GM21447 (cell line): ENCODE measurements around the gene MPC2.
A peak's percentile ranks its signal among the peaks of the same experiment; 100 is the strongest.

Experiments used
- ATAC-seq: cut with Tn5 transposase; IDR thresholded peaks from one replicate; pipeline ENCODE4 v1.9.1; 2021; ENCODE audit not compliant: unreplicated experiment

Gene MPC2

GRCh38 chr1:167936930-167937708 is at the start of gene MPC2:
MPC2 (minus strand) TSS chr1:167937072; CDS start chr1:167935841, 1,231 bp downstream.
- ATAC-seq, result peak; percentile 14

DNA sequence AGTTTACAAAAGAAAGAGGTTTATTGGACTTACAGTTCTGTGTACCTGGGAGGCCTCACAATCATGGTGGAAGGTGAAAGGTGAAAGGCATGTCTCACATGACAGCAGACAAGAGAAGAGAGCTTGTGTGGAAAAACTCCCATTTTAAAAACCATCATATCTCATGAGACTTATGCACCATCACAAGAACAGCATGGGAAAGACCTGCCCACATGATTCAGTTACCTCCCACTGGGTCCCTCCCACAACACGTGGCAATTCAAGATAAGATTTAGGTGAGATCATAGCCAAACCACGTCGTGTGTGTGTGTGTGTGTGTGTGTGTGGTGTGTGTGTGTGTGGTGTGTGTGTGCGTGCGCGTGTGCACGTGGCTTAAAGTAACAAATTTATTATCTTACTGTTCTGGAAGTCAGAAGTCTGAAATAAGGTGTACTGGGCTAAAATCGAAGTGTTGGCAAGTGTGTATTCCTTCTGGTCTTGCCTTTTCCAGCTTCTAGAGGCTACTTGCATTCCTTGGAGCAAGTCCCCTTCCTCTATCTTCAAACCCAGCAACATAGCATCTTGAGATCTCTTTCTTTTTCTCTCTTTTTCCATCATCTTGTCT is 48.1 kb upstream of the MPC2 start:
- ATAC-seq, result no peak

GRCh38 chr1:167983797-167984420 is 47.0 kb upstream of the MPC2 start:
- no peak for ATAC-seq

DNA sequence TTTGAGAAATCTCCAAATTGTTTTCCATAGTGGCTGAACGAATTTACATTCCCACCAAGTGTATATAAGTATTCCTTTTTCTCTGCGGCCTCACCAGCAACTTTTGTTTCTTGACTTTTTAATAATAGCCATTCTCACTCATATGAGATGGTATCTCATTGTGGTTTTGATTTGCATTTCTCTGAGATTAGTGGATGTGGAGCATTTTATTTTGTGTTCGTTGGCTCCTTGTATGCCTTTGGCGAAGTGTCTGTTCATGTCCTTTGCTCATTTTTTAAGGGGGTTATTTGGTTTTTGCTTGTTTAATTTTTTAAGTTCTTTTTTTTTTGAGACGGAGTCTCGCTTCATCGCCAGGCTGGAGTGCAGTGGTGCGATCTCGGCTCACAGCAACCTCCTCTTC is 45.1 kb upstream of the MPC2 start:
- no peak for ATAC-seq

- ATAC-seq, result no peak
Measured at GRCh38 chr1:167977245-167977644, 40.4 kb upstream of the MPC2 start.

- ATAC-seq, result no peak
Measured at GRCh38 chr1:167974698-167975097, 37.8 kb upstream of the MPC2 start.

- ATAC-seq, result no peak
Measured at GRCh38 chr1:167973832-167974231, 37.0 kb upstream of the MPC2 start.

DNA sequence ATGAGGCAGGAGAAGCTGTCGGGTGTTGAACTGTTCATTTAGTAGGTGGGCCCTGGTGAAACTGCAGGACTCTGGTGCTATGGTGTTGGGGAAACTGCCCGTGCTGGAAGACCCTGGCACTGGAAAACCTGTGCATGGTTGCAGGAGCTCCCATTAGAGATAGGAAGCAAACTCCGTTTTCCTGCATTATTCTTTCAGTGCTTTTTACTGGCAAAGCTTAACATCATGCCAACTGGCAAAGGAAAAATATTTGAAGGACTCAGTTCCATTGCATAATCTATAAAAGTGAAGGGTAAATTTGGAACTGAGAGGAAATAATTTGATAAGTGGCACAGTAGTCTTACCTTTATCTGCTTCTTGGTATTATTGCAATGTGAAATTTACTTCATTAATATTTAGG is 31.7 kb upstream of the MPC2 start:
- ATAC-seq, result no peak

DNA sequence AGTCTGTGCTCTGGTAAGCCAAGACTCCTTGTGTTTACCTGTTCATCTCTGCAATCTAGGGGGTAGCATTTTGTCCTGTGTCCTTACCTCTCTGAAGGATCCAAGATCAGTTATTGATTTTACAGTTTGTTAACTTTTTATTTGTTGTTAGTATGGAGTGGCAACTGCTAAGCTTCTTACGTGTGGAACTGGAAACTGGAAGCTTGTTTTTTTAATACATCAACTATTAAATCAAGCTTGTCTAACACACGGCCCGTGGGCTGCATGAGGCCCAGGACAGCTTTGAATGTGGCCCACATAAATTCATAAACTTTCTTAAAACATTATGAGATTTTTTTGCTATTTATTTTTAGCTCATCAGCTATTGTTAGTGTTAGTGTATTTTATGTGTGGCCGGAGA is 29.2 kb upstream of the MPC2 start:
- ATAC-seq, result no peak

DNA sequence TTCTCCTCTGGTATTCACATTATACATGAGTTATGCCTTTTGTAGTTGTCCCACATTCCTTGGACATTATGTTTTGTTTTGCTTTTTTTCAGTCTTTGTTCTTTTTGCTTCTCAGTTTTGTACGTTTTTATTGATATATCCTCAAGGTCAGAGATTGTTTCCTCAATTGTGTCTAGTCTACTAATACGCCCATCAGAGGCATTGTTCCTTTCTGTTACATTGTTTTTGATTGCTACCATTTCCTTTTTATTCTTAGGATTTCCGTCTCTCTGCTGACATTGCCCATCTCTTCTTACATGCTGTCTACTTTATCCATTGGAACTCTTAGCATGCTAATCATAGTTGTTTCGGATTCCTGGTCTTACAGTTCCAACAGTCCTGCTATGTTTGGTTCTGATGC is 27.8 kb upstream of the MPC2 start:
- ATAC-seq, result no peak

GRCh38 chr1:167957710-167958109 is 20.8 kb upstream of the MPC2 start:
- ATAC-seq, result no peak

DNA sequence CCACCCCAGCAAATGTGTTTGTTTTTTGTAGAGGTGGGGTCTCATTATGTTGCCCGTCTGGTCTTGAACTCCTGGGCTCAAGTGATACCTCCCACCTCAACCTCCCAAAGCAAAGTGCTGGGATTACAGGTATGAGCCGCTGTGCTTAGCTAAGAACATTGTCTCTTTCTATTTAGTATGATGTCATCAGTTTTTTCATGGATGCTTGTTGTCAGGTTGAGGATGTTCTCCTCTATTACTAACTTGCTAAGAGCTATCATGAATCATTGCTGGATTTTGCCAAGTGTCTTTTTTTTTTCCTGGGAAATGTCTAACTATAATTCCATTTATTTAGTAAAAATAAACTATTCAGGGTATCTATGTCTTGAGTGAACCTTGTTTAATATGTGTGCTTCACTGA is 19.0 kb upstream of the MPC2 start:
- no peak for ATAC-seq

- ATAC-seq, result no peak
Measured at GRCh38 chr1:167950569-167950968, 13.7 kb upstream of the MPC2 start.

GRCh38 chr1:167949785-167950184 is 12.9 kb upstream of the MPC2 start:
- ATAC-seq, result no peak

- ATAC-seq, result no peak
Measured at GRCh38 chr1:167947733-167948132, 10.9 kb upstream of the MPC2 start.

- ATAC-seq, result no peak
Measured at GRCh38 chr1:167943541-167943940, 6.7 kb upstream of the MPC2 start.

GRCh38 chr1:167940264-167940663 is 3.4 kb upstream of the MPC2 start:
- ATAC-seq, result no peak

DNA sequence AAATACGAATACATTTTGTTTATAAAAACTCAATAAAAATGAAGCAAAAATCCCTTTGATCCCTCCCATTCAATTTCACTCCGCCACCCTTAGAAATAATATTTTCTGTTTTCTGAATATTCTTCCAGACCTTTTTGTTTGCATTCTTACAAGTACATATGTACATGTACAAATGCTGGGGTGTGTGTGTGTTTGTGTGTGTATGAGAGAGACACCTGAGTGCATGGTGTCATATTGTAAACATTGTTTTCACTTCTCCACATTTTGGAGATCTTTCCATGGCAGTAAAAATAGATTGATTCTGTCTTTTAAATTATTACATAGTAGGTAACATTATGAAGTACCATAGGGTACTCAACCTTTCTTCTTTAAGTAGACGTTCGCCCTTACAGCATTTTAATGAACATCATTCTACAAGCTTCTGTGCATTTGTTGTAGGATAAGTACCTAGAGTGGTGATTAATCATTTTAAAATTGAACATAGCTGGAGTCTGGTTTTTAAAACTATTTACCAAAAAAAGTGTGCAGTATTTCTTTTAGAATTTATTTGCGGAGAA is 1.3 kb upstream of the MPC2 start:
- ATAC-seq, result no peak

DNA sequence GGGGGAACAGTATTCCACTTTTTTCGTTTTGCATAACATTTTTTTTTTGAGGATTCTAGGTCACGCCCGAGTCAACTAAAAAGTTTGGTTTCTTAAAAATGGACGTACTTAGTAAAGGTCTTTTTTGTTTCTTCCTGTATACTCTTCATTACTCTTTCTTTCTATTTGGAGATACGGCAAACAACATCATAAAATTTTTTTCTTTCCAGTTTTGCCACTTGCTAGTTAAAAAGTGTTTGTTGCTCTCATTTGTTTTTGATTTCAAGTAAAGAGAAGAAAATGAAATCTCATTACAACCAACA is 788 bp upstream of the MPC2 start:
- no peak for ATAC-seq

- peak; percentile 74 for ATAC-seq
Measured at GRCh38 chr1:167936068-167936929, 573 bp downstream of the MPC2 start, which contains the start of gene DCAF6. DCAF6 (plus strand) TSS chr1:167936683; CDS start chr1:167936912, 229 bp downstream.
